CD4-positive, alpha-beta T cell (primary cell): ENCODE measurements around the gene ZNF682. TPM values are rescaled to one million over a fixed set of nuclear protein-coding genes. Genes with fewer than 3 reads are reported as not detected.
"Not testable (repeated sequence)": the region's sequence is repeated elsewhere in the genome, so short reads cannot be mapped to it uniquely, and the experiment has no call there.

Experiments
- ATAC-seq: fragments of 200-7000 bp; cut with Tn5 transposase; one replicate; pipeline ENCODE4 v1.10.0; 2022; ENCODE audit warnings: mild to moderate bottlenecking; ENCODE audit not compliant: poor library complexity
- CTCF ChIA-PET: fragments of 350-600 bp; sonication (Branson Sonifier 250); formaldehyde crosslinking; loops from one replicate; lab custom pipeline; 2021; ENCODE audit warnings: antibody characterized with exemption, inconsistent platforms; lab: Charles Lee
- POLR2A ChIA-PET: fragments of 350-600 bp; sonication (Branson Sonifier 250); formaldehyde crosslinking; loops from one replicate; lab custom pipeline; 2021; ENCODE audit warnings: antibody characterized with exemption, inconsistent platforms; lab: Charles Lee
- DNase-seq, 14 experiments: peaks; one replicate each; pipeline ENCODE4 v3.0.0-alpha.2; 2013 to 2020; ENCODE audit warnings: mixed read lengths in 2 of 14
- H3K27ac ChIP-seq, 2 donors: one replicate each; pipeline versions ENCODE4 v1.5.1 to v1.7.0; 2013; ENCODE audit warnings: low read length in 2 of 2, low read depth in 1 of 2, mild to moderate bottlenecking in 1 of 2
- H3K27me3 ChIP-seq, 2 experiments: 1 replicate in 1 of 2; 2 replicates in 1 of 2; pipeline versions ENCODE4 v1.6.1 to v1.7.0; 2013; ENCODE audit warnings: low read length in 2 of 2, control low read depth in 1 of 2, mild to moderate bottlenecking in 1 of 2, moderate library complexity in 1 of 2; ENCODE audit not compliant: insufficient read depth in 2 of 2, control insufficient read depth in 1 of 2
- H3K36me3 ChIP-seq: one replicate; pipeline ENCODE4 v1.6.1; 2013; ENCODE audit warnings: low read length, control low read depth; ENCODE audit not compliant: insufficient read depth
- H3K4me1 ChIP-seq: one replicate; pipeline ENCODE4 v1.6.1; 2013; ENCODE audit warnings: low read length, control low read depth; ENCODE audit not compliant: insufficient read depth
- H3K4me3 ChIP-seq: one replicate; pipeline ENCODE4 v1.5.1; 2013; ENCODE audit warnings: mild to moderate bottlenecking, low read length, moderate library complexity
- H3K9me3 ChIP-seq, 2 experiments: 1 replicate in 1 of 2; 2 replicates in 1 of 2; pipeline versions ENCODE4 v1.6.1 to v1.7.0; 2013; ENCODE audit warnings: low read length in 2 of 2, mild to moderate bottlenecking in 2 of 2, control low read depth in 1 of 2, moderate library complexity in 1 of 2; ENCODE audit not compliant: control insufficient read depth in 1 of 2, insufficient read depth in 1 of 2
- H3K27ac Mint-ChIP-seq: one replicate; pipeline ENCODE4 v1.8.0; 2020; ENCODE audit warnings: mixed read lengths
- H3K27me3 Mint-ChIP-seq: one replicate; pipeline ENCODE4 v1.8.0; 2021; ENCODE audit warnings: mixed read lengths
- H3K36me3 Mint-ChIP-seq: one replicate; pipeline ENCODE4 v1.8.0; 2021; ENCODE audit warnings: low read depth, mixed read lengths
- H3K4me1 Mint-ChIP-seq: one replicate; pipeline ENCODE4 v1.8.0; 2021; ENCODE audit warnings: low read depth, mixed read lengths
- H3K4me3 Mint-ChIP-seq: one replicate; pipeline ENCODE4 v1.8.0; 2020; ENCODE audit warnings: mild to moderate bottlenecking, mixed read lengths
- H3K9me3 Mint-ChIP-seq: one replicate; pipeline ENCODE4 v1.8.0; 2020; ENCODE audit warnings: mixed read lengths
- CTCF ChIP-seq: fragments of 200-600 bp; IDR thresholded peaks from one replicate; pipeline ENCODE4 v1.8.0; 2022; ENCODE audit warnings: antibody characterized with exemption, mild to moderate bottlenecking
- intact Hi-C, 2 experiments: fragments of 100-400 bp; cut with DNase I in 1 of 2; cut with micrococcal nuclease in 1 of 2; formaldehyde crosslinking; loops; one replicate each; pipeline versions ENCODE4 v1.15.1 to v1.9.0; 2023 to 2025; cut with DNase I, micrococcal nuclease
- total RNA-seq, 174 experiments: library from RNA in 2 of 174; stranded (reverse) in 2 of 174; gene quantifications; one replicate each; pipeline ENCODE4 v1.2.3 and lab custom pipeline; 2021 to 2026

The ZNF682 gene
- total RNA-seq, 2 experiments from 2014 or later = 12.5 to 16.0 TPM

GRCh38 chr19:20066861-20067260 is 27.6 kb upstream of the ZNF682 start:
- no peak for TF ChIP-seq CTCF
- intact Hi-C loops = no loop called here
- Mint-ChIP-seq H3K4me3 (no peak overlapping the region), H3K9me3 (peaks cover 8% of the 10 kb centered on the region), H3K27me3 (peaks cover 34% of the 10 kb centered on the region), H3K36me3 (no peaks in the 10 kb centered on the region), H3K4me1 (no peaks in the 10 kb centered on the region), H3K27ac (no peak overlapping the region)
- Histone ChIP-seq H3K9me3 (peaks cover 0 to 16% of the 10 kb centered on the region in 2 experiments), H3K4me1 (no peaks in the 10 kb centered on the region), H3K36me3 (no peaks in the 10 kb centered on the region), H3K27me3 (peaks cover 0 to 7% of the 10 kb centered on the region in 2 experiments), H3K4me3 (no peak overlapping the region), H3K27ac (no peak overlapping the region)
- no peak for DNase-seq
- no peak for ATAC-seq
- CTCF ChIA-PET = no interaction called here
- POLR2A ChIA-PET = no interaction called here

- peaks cover 25% of the 10 kb centered on the region for H3K27me3 Mint-ChIP-seq
- no peak for ATAC-seq
- H3K4me3 Mint-ChIP-seq = no peak overlapping the region
- no peak for DNase-seq
- no peaks in the 10 kb centered on the region for H3K4me1 ChIP-seq
- H3K9me3 ChIP-seq = peaks cover 0 to 12% of the 10 kb centered on the region in 2 experiments
- TF ChIP-seq CTCF = no peak
- no peak overlapping the region for H3K27ac ChIP-seq
- no peaks in the 10 kb centered on the region for H3K27me3 ChIP-seq
- no peaks in the 10 kb centered on the region for H3K9me3 Mint-ChIP-seq
- intact Hi-C loops = no loop called here
- ChIA-PET POLR2A (no interaction called here), CTCF (no interaction called here)
- H3K36me3 ChIP-seq = no peaks in the 10 kb centered on the region
- H3K36me3 Mint-ChIP-seq = no peaks in the 10 kb centered on the region
- H3K27ac Mint-ChIP-seq = no peak overlapping the region
- H3K4me1 Mint-ChIP-seq = no peaks in the 10 kb centered on the region
- no peak overlapping the region for H3K4me3 ChIP-seq
Measured at GRCh38 chr19:20060282-20060681, 21.0 kb upstream of the ZNF682 start.

- H3K4me1 ChIP-seq, H3K4me3 ChIP-seq, H3K36me3 ChIP-seq, H3K27ac ChIP-seq, POLR2A ChIA-PET, H3K4me3 Mint-ChIP-seq, H3K27me3 ChIP-seq, H3K36me3 Mint-ChIP-seq, H3K27ac Mint-ChIP-seq, CTCF ChIA-PET, intact Hi-C loops, H3K9me3 ChIP-seq, H3K4me1 Mint-ChIP-seq, ATAC-seq, DNase-seq, H3K9me3 Mint-ChIP-seq: not testable (repeated sequence)
- H3K27me3 Mint-ChIP-seq = peaks cover 25% of the 10 kb centered on the region
Measured at GRCh38 chr19:20058738-20059137, 19.4 kb upstream of the ZNF682 start.
